HuH-7.5 (cell line): Measurements from ENCODE around the gene HEXD.

Experiments
- DNase-seq: peaks from one replicate; pipeline ENCODE4 v3.0.0; 2011; ENCODE audit warnings: low spot score

HEXD gene

DNA sequence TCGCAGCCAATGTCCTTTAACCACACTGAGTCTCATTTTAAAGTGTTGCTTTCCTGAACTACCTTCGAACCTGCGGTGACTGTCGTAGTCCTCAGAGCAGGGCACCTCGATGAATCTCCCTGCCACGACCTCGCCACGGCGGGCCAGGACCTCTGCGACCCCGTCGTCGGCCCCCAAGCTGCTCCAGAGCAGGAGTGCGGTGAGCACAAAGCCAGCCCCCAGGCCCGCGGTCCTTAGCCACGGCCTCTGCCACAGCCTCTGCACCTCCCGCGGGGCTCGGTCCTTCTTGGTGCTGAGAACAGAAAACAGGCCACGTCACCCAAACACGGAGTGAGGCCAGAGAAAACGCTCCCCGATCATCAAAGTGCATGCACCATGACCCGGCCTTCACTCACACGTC lies 2.8 kb upstream of the HEXD start:
- DNase-seq, result no peak

DNA sequence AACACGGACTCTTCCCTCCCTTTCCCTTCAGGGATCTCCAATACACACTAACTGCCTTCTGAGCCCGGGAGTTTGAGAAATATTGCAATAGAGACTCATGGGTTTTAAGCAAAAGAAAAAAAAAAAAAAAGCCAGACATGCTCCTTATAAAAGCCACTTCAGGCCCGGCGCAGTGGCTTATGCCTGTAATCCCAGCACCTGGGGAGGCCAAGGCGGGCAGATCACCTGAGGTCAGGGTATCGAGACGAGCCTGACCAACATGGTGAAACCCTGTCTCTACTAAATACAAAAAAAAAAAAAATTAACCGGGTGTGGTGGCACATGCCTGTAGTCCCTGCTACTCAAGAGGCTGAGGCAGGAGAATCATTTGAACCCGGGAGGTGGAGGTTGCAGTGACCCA lies 2.4 kb upstream of the HEXD start:
- no peak for DNase-seq

DNA sequence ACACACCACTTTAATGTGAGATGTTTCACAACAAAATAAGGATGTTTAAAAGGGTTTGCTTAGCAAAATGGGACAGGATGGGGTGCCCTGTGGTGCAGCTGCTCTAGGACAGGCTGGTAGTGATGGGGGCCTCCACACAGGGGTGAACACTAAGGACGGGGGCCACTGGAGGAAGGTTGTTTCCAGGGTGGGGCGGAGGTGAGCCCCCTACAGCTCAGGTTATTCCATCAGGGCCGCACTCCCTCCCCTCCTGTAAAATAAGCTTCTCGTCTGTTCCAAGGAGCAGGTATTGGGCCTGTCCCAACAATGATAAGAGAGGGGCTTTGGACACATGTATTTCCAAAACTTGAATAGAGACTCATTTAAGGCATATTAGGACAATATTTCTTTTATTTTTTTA lies 1.9 kb upstream of the HEXD start:
- no peak for DNase-seq

DNA sequence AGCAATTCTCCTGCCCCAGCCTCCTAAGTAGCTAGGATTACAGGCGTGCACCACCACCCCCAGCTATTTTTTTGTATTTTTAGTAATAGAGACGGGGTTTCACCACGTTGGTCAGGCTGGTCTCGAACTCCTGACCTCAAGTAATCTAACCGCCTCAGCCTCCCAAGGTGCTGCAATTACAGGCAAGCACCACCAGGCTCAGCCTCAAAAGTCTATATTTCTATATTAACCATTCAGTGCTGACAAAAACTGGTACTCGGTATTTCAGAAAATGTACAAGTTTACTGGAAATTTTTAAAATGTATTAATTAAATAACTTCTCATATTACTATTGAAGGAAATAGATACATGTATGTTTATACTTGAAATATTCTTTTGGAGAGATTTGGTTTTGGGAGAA lies 1.4 kb upstream of the HEXD start:
- no peak for DNase-seq

DNA sequence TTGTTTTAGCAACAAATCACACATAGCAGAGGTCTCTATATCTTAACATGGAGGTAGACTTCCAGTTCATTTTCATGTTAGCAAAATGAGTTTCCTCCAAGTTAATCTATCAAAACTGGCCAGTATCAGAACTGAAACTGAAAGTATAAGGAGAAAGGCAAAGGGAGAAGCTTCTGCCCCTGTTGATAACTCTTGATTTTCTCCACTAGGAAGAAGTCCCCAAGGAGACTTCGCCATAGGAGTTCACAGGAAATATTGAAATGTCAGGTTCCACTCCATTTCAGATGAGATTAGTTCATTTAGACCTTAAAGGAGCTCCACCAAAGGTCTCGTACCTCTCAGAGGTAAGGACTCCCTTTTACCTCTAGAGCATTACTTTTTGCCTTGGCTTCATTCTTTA lies 1.4 kb downstream of the HEXD start:
- DNase-seq, result no peak

DNA sequence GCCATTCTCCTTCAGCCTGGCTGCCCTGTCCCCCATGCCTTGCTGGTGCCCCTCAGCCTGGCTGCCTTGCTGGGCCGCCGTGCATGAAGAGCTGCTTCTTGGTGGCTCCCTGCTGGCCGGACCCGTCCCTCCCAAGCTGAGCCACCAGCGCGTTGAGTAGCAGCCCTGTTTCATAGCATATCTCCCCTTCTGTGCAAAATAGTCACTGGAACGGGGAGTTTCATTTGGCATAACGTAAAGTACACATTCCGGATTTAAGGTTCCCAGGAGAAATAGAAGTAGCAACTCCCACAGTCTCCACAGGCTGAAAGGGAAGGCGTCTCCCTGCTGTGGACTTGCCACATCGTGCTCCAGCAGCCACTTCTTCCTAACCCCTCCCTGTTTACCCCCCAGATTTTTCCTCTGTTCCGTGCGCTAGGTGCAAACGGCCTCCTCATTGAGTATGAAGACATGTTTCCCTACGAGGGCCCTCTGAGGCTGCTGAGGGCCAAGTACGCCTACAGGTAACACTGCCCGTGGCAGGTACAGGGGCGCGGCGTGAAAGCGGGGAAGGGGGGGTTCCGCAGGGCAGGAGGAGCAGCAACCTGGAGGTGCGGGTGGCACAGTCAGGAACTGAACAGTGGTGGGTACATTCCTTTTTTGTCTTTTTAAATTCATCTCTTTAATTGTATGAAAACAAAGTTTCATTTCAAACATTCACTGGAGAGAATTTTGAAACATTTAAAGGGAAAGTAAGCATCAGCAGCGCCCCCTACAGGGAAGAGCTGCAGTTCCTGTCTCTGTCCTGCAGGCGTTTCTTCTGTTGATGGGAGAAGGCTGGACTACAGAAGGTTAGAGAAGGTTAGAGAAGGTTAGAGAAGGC lies 6.1 kb downstream of the HEXD start:
- DNase-seq, result peak; percentile 57

DNA sequence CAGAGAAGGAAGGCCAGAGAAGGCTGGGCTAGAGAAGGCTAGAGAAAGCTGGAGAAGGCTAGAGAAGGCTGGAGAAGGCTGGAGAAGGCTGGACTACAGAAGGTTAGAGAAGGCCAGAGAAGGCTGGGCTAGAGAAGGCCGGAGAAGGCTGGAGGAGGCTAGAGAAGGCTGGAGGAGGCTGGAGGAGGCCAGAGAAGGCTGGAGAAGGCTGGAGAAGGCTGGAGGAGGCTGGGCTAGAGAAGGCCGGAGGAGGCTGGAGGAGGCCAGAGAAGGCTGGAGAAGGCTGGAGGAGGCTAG lies 6.7 kb downstream of the HEXD start:
- DNase-seq, result no peak

DNA sequence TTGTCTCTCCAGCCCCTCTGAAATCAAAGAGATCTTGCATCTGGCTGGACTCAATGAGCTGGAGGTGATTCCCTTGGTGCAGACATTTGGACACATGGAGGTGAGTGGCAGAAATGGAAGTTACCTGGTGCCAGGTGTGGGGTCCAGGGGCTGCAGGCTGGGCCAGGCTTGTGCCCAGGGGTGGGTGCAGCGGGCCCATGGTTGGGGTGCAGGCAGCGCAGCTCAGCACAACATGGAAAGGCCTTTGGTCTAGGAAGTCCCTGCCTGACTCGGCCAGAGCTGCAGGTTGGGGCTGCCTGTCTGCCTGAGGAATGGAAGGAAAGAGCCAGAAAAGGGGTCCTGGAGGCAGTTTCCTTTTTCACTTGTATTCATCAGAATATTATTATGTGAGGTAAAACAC lies 10.4 kb downstream of the HEXD start:
- DNase-seq, result no peak

DNA sequence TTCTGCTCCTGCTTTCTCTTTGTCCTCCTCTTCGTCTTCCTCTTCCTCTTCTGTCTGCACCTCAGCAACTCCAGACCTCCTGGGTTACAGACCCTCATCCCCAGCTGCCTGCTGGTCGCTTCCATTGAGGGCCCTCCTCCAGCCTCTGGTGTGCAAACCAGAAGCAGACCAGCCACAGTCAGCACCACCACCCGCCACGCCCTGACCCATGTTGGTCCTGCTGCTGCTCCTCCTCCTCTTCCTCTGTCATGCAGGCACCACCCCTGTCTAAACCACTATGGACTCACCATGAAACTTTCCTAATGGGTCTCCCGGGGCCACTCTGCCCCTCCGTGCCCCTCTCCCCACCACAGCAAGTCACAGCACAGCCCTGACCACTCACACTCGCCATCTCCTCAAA lies 11.7 kb downstream of the HEXD start:
- DNase-seq, result no peak

DNA sequence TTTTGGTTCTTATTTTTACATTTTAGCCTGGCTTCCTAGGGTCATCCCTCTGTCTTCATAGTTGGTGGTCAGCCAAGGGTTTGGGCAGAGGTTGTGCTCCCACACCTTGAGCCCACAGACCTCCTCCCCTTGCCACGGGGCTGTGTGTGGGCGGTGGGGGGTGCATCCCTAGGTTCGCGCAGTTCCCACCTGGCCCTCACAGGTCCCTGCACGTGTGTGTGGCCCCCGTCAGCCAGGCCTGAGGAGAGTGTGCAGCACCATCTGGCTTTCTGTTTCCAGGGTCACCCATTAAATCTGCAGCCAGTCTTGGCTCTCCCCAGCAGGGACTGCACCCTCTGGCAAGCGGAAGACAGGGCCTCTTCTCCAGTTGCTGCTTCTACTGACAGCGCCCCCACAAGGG lies 13.9 kb downstream of the HEXD start:
- DNase-seq, result no peak

DNA sequence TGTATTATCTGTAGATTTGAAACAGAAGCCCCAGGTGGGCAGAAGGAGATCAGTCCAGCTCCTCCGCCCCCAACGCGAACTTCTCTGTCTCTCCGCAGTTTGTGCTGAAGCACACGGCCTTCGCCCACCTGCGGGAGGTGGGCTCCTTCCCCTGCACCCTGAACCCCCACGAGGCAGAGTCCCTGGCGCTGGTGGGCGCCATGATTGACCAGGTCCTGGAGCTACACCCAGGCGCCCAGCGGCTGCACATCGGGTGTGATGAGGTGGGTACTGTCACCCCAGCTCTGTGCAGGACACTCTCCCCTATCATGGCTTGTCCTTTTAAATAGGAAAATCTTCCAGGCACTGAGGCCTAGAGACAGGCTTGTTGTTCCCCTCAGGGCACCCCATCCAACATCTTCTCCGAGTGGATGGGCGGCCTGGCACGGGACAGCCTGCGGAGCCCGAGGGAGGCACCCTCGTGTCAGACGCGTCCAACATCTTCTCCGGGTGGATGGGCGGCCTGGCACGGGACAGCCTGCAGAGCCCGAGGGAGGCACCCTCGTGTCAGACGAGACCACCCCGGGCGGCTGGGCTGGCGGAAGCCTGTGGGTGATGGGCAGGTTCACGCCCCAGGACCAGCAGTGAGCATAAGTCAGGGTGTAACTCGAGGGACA lies 15.5 kb downstream of the HEXD start:
- no peak for DNase-seq

DNA sequence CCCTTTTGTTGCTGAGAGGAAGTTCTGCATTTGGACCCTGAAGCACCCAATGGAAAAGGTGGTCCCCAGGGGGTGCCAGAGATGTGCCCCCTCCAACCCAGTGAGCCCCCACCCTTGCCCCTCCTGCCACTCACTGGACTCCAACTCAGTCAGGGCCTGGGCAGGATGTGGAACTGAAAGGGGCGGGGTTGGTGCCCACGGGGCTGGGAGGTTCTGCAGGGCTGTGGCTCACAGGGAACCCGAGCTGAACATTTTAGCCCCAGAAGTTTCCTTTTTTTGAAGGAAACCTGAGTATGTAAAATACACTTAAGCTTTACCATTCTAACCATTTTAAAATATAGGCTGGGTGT lies 16.0 kb downstream of the HEXD start:
- no peak for DNase-seq

DNA sequence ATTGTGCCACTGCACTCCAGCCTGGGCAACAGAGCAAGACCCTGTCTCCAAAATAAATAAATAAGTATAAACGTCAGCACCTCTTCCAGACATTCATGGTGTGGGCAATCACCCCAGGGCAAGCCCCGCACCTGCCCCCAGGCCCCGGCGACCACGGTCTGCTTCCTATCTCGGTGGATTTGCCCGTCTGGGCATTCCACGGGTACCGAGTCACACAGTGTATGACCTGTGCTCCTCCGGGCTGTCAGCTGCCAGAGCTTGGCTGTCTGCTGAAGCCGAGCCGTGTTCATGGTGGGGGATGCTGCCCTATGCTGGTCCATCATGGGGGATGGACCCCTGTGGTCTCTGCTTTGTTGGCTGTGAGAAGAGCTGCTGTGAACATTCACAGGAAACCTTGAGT lies 17.0 kb downstream of the HEXD start:
- no peak for DNase-seq

DNA sequence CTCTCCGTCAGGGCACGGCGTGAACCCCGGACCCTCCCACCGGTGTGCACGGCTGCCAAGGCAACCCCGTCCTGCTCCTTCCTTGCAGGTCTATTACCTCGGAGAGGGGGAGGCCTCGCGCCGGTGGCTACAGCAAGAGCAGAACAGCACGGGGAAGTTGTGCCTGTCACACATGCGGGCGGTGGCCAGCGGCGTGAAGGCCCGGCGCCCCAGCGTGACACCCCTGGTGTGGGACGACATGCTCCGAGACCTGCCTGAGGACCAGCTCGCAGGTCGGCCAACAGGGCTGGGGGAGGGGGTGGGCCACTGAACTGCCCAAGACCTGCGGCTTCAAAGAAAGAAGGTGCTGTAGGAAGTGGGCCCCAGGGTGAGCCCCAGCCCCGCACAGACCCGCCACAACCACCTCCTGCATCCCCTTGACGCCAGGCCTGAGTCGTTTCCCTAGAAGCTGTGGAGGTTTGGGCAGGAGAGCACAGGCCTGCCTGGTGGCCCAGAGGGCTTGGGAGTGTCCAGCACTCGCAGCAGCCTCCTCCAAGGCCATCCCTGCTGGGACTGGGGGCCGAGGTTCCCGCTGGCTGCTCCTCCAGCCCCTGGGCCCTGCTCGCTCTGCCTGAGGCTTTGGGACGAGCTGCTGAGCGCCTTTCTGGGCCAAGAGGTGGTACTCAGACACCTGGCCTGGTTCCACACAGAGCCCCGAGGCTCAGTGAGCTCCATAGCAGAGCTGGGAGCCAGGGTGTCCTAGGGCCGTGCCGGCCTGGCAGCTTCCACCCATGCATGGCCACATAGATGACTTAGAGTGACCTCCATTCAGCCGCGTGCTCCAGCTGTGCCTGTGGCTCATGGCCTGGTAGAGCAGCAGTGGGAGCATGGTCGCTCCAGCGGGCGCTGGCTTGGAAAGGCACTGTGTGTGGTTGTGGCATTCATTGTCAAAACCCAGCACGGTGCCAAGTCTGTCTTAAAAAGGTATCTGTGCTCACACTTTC lies 17.7 kb downstream of the HEXD start:
- no peak for DNase-seq

DNA sequence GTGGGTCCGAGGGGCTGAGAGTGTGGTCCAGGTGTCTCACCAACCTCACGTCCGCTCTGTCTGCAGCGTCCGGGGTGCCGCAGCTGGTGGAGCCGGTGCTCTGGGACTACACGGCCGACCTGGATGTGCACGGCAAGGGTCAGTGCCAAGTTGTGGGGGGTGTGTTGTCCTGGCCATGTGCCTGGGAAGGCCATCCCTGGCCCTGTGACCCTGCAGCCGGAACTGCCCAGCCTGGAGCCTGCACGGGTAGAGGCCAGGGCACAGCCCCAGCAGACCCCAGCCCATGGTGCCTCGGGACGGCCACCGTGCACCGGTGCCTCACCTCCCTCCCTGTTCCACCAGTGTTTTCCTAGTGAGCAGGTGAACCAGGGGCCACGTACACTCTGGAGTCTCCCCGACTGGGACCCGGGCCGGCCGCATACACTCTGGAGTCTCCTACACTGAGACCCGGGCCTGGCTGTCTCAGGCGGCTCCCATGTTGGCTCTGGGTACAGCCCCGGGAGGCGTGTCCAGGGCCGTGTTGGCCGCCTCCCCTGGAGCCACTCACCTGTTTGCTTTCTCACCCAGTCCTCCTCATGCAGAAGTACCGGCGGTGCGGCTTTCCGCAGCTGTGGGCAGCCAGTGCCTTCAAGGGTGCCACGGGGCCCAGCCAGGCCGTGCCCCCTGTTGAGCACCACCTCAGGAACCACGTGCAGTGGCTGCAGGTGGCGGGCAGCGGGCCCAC lies 18.6 kb downstream of the HEXD start:
- no peak for DNase-seq

DNA sequence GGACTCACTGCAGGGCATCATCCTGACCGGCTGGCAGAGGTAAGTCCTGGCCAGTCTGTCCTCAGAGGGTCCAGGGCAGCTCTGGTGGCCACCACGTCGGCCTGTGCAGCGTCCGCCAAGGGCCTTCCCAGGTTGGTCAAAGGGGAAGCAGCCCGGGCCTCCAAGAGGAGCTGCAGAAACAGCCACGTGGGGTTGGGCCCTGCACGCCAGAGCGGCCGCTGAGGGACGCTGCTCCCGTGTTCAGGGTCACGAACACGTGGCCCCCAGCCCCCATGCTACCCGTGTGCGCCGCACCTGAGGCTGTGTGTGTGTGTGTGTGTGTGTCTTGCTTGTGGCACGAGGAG lies 19.1 kb downstream of the HEXD start:
- no peak for DNase-seq

DNA sequence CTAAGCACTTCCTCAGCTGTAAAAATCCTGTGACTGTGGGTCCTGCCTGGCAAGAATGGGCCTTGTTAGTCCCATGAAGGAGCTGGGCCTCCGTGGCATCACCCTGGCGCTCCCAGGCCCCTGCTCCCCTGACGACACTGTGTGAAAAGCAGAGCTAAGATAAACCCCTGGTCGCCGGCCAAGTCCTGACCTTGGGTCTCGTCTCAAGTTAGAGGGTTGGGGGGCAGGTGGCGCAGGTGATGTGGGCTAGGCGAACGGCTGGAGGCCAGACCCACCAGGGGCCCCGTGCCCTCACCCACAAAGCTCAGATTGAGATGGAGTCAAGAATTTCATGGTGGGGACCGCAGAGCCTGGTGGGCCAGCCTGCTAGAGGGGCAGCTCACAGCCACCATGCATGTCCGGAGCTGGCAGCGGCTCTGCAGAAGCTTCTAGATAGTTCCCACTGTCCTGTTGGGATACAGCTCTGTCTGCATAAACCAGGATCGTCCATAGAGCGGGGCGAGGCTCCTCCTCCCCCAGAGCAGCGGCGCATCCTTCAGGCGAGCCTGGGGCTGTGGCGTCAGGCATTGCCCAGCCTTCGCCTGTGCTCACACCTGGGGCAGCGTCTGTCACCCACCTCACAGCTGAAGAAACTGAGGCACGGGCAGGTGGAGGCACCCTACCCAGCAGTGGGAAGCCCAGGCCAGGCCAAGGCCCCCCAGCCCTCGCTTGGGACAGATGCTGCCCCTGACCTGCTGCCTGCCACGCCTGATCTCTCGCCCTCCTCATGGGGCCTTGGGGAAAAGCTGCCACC lies 20.4 kb downstream of the HEXD start:
- no peak for DNase-seq

DNA sequence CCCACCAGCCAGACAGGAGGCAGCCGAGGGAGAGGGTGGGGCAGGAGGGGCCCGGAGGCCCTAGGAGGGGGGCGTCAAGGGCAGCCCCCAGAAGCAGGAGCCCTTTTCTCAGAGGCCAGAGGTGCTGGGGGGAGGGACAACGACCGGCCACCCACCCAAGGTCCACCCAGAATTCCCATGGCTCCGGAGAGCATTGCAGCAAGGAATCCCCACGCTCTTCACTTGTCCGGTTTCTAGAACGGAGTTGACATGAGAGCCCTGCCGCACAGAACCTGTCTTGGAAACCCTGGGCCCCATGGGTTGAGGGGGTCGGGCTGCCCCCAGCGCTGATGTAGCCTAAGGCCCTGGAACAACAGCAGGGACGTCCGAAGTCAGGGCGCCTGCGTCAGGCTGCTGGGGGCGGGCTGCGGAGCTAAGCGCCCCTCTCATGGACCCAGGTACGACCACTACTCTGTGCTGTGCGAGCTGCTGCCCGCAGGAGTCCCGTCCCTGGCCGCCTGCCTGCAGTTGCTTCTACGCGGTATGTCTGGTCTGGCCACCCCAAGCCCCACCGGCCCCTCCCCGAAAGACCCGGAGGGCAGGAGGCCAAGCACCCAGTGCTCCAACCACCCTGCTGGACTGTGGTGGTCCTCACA lies 21.2 kb downstream of the HEXD start:
- DNase-seq, result no peak

DNA sequence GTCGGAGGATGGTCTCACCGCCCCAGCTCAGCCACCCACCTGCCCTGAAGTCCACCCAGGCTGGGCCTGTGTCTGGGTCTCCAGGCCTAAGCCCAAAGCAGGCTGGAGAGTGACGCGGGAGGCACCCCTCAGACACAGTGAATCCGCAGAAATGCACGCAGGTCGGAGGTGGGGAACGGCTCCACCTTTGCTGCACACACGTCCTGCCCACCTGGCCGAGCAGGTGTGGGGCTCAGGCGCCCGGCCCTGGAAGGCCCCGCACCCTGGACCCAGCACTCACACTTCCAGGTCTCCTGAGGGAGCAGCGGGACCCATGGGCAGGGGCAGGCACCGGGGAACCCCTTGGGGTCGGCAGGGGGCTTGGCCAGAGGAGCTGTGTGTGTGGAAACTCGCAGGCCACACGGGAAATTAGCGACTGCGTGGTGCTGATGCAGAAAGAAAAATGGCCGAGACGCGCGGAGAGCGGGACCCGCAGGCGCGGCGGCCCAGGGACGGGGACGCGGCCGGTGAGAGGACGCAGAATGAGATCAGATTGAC lies 21.8 kb downstream of the HEXD start:
- DNase-seq, result no peak

DNA sequence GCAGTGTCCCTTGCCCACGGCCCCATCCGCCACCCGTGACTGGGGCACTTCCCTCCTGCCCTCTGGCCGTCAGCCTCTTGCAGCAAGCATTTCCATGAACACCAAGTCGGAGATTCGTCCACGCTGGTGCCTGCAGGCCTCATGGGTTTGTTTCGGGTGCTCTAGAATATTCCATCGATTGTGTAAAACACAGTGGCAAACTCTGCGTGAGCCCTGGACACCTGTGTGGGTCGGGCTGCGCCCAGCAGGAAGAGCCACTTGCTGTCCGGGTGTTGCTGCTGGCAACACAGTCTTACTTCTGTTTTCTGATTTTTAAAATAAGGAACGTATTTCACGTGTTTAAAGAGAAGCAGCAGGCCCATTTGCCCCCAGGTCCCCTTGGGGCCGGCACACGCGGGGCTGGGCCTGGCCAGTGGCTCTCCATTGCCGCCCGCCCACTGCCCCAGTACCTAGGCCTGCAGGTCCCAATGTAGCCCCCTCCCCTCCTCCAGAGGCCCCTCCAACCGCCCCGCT lies 22.4 kb downstream of the HEXD start:
- DNase-seq, result no peak
